Activated B cell treated with CpG ODN at 0.5 μM for 24 hours (primary cell): ENCODE data around the gene TWIST2. TPM values are rescaled to one million over a fixed set of nuclear protein-coding genes. Genes with fewer than 3 reads are reported as not detected.

Experiments
- ATAC-seq: fragments of 200-7000 bp; cut with Tn5 transposase; one replicate; pipeline ENCODE4 v1.10.0; 2021; ENCODE audit warnings: low read depth, mild to moderate bottlenecking, moderate library complexity
- CTCF ChIA-PET: fragments of 350-600 bp; sonication (Branson Sonifier 250); formaldehyde crosslinking; loops from one replicate; lab custom pipeline; 2021; ENCODE audit warnings: antibody characterized with exemption; lab: Charles Lee
- POLR2A ChIA-PET: fragments of 350-600 bp; sonication (Branson Sonifier 250); formaldehyde crosslinking; loops from one replicate; lab custom pipeline; 2021; ENCODE audit warnings: antibody characterized with exemption; lab: Charles Lee
- DNase-seq: peaks from one replicate; pipeline ENCODE4 v3.0.0; 2022
- H3K27ac Mint-ChIP-seq: one replicate; pipeline ENCODE4 v1.8.0; 2020; ENCODE audit warnings: mixed read lengths
- H3K27me3 Mint-ChIP-seq: one replicate; pipeline ENCODE4 v1.8.0; 2021; ENCODE audit warnings: mixed read lengths
- H3K36me3 Mint-ChIP-seq: one replicate; pipeline ENCODE4 v1.8.0; 2021; ENCODE audit warnings: low read depth, mixed read lengths
- H3K4me1 Mint-ChIP-seq: one replicate; pipeline ENCODE4 v1.8.0; 2021; ENCODE audit warnings: mixed read lengths
- H3K4me3 Mint-ChIP-seq: one replicate; pipeline ENCODE4 v1.8.0; 2020; ENCODE audit warnings: mild to moderate bottlenecking, mixed read lengths
- H3K9me3 Mint-ChIP-seq: one replicate; pipeline ENCODE4 v1.8.0; 2020; ENCODE audit warnings: mixed read lengths
- intact Hi-C: fragments of 100-400 bp; cut with micrococcal nuclease; formaldehyde crosslinking; loops from one replicate; pipeline ENCODE4 v1.15.1; 2024
- total RNA-seq: library from RNA; stranded (reverse); gene quantifications from 2 replicates; pipeline ENCODE4 v1.2.3, GENCODE V29; 2022
- TF ChIP-seq, protein P1 (sequence below): fragments of 200-600 bp; IDR thresholded peaks from one replicate; pipeline ENCODE4 v1.8.0; 2022; ENCODE audit warnings: antibody characterized with exemption, mild to moderate bottlenecking

Gene TWIST2
- total RNA-seq, 1 donor from 2014 or later, result not detected

DNA sequence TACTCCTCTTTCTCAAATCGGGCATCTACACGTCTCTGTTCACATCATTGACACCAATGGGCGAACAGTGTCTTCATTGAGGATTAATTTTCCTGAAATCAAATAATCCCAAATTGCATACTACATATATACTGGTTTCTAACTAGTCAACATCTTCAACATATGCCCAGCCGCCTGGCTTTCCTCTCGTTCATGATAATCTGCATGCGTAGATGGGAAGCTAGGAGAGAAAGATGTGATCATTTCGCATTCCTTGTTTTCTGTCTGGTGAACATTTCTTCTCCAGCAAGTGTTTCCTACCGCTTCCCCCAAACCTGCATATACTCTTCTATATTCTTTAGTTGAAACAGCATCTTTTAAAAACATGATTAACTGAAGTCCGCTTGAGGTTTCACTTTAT lies 7.4 kb downstream of the TWIST2 start:
- Mint-ChIP-seq H3K27me3 (peaks cover 23% of the 10 kb centered on the region), H3K27ac (no peak overlapping the region), H3K9me3 (no peaks in the 10 kb centered on the region), H3K4me1 (peaks cover 5% of the 10 kb centered on the region), H3K36me3 (no peaks in the 10 kb centered on the region), H3K4me3 (no peak overlapping the region)
- POLR2A ChIA-PET, result no interaction called here
- CTCF ChIA-PET, result no interaction called here
- DNase-seq, result no peak
- TF ChIP-seq, protein P1, sequence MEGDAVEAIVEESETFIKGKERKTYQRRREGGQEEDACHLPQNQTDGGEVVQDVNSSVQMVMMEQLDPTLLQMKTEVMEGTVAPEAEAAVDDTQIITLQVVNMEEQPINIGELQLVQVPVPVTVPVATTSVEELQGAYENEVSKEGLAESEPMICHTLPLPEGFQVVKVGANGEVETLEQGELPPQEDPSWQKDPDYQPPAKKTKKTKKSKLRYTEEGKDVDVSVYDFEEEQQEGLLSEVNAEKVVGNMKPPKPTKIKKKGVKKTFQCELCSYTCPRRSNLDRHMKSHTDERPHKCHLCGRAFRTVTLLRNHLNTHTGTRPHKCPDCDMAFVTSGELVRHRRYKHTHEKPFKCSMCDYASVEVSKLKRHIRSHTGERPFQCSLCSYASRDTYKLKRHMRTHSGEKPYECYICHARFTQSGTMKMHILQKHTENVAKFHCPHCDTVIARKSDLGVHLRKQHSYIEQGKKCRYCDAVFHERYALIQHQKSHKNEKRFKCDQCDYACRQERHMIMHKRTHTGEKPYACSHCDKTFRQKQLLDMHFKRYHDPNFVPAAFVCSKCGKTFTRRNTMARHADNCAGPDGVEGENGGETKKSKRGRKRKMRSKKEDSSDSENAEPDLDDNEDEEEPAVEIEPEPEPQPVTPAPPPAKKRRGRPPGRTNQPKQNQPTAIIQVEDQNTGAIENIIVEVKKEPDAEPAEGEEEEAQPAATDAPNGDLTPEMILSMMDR, result no peak
- intact Hi-C loops, result no loop called here
- no peak for ATAC-seq

DNA sequence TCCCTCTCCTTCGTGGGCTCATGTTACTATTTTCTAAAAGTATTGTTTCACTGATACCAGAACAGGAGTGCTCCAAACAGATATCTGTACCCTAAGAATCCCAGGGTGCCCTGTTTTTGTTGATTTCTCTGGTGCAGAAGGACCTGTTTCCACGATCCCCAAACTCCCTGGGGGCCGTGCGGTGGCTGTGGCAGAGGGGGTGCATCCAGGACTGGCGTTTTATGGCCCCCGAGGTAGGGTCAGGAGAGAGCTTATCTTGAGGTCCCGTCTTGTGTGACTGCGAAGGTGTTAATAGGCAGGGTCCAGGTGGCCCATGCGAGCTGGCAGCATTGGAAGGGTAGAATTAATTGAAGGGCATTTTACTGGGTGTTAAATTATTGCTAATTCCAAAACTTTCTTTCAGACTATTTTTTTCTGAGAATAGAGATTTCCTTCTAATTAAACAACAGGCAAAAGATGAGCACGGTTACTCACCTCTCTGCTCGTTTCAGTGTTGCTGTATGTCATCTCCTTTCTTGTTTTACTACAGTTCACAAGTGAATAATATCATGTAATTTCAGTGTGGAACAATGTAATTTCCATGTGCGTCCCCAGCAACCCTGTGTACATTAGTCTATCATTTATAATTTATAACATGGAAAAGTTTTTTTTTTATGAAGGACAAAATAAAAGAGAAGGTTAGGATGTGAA lies 8.2 kb downstream of the TWIST2 start:
- intact Hi-C loops, result no loop called here
- H3K27me3 Mint-ChIP-seq, result peaks cover 18% of the 10 kb centered on the region
- CTCF ChIA-PET, result no interaction called here

DNA sequence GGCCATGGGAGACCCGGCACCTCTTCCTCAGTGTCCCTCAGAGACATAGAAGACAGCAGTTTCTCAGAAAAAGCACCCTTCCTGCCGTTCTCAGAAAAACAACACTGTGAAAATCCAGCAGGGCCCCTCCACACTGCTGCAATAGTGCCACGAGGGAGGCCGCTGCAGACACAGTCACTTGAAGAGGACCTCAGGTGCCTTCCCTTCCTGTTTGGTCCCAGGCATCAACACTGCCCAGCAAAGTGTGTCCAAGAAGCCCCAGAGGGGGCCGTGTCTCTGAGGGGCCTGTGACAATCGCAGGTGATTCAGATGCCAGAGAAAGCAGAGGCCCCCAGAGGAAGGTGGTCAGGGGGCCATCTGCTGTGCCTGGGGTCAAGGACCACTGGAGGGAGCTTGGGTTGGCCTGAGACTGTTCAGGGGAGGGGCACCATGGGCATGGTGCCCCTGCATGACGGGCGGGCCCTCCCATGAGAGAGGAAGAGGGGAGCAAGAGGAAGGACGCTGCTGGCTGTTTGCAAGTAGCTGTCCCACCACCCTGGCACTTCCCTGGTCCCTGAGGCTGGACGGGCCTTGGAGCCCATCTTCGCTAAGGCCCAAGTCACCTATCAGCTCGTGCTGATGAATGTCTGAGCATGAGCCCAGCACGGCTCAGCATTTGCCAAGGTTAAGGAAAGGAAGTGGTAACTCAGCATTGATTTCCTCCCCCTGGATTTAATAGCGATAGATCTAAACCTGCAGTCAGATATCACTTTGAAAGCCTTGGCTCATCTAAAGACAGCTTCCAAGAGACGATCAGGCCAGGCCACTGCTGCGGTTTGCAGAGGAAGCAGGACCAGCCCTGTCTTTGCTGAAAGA lies 9.1 kb downstream of the TWIST2 start:
- intact Hi-C loops, result no loop called here
- Mint-ChIP-seq H3K27ac (no peak overlapping the region), H3K9me3 (no peaks in the 10 kb centered on the region), H3K4me3 (no peak overlapping the region), H3K36me3 (no peaks in the 10 kb centered on the region), H3K4me1 (peaks cover 5% of the 10 kb centered on the region), H3K27me3 (peaks cover 9% of the 10 kb centered on the region)
- POLR2A ChIA-PET, result no interaction called here
- CTCF ChIA-PET, result no interaction called here
- ATAC-seq (no peak), DNase-seq (no peak)
- TF ChIP-seq, protein P1, result no peak

More for the DNA sequence above, 8.2 kb downstream of the TWIST2 start:
- H3K27ac Mint-ChIP-seq, result no peak overlapping the region
- peaks cover 5% of the 10 kb centered on the region for H3K4me1 Mint-ChIP-seq
- no peak for ATAC-seq
- TF ChIP-seq, protein P1, result no peak
- H3K36me3 Mint-ChIP-seq, result no peaks in the 10 kb centered on the region
- no peak overlapping the region for H3K4me3 Mint-ChIP-seq
- POLR2A ChIA-PET, result no interaction called here
- DNase-seq, result no peak
- no peaks in the 10 kb centered on the region for H3K9me3 Mint-ChIP-seq

DNA sequence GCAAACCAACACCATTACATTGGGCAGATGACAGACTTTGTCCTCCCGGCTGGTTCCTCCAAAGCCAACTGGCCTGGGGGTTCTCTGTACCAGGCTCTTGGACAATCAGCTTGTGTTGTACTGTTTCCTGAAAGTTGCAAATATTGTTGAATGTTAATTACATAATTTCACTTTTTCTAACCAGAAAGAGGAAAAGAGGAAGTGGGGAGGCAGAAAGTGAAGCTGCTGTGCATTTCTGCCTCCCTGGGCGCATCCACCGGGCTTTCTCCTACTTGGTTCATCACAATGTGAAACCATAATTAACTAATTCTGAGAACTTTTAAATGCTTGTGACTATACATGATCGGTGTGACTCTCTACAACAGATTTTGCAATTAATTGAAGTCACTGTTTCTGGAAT lies 10.1 kb downstream of the TWIST2 start:
- peaks cover 5% of the 10 kb centered on the region for H3K4me1 Mint-ChIP-seq
- ChIA-PET CTCF (no interaction called here), POLR2A (no interaction called here)
- intact Hi-C loops, result no loop called here
- no peaks in the 10 kb centered on the region for H3K36me3 Mint-ChIP-seq
- no peak overlapping the region for H3K27ac Mint-ChIP-seq
- peaks cover 4% of the 10 kb centered on the region for H3K27me3 Mint-ChIP-seq
- H3K4me3 Mint-ChIP-seq, result no peak overlapping the region
- ATAC-seq (no peak), DNase-seq (no peak)
- H3K9me3 Mint-ChIP-seq, result no peaks in the 10 kb centered on the region
- TF ChIP-seq, protein P1, result no peak

DNA sequence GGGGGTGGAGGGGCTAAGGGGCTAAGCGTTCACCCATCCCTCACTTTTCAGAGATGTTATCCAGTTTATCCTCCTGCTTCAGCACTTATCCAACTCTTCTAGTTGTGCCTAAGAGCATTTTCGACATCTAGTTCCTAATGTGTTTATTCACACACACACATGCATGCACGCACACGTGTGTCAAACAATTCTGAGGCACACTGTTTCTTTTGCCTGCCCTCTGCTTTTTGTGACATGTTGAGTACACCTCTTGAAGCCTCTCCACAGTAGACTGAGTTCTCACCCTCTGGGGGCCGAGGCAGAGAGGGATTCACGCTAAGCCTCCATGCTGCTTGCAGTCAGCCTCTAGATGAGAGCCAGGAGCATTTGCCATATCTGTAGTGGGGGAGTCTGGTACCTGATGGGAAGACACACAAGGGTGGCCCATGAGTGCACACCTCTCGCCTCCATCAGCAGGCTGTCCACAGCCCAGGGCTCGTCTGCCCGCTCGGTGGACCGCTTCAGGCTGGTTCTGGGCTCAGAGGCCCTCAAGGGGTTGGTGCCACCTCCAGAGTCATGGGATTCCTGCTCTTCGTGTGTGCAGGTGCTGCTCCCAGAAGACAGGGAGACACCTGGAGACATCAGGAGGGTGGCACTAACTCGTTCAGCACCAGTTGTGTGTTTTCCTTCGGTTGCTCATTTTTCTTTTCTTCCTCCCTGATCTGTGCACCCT lies 11.9 kb downstream of the TWIST2 start:
- intact Hi-C loops, result no loop called here
- H3K27ac Mint-ChIP-seq, result no peak overlapping the region
- DNase-seq (no peak), ATAC-seq (no peak)
- H3K27me3 Mint-ChIP-seq, result no peaks in the 10 kb centered on the region
- POLR2A ChIA-PET, result no interaction called here
- no peak overlapping the region for H3K4me3 Mint-ChIP-seq
- no peaks in the 10 kb centered on the region for H3K36me3 Mint-ChIP-seq
- H3K4me1 Mint-ChIP-seq, result peaks cover 5% of the 10 kb centered on the region
- TF ChIP-seq, protein P1, result no peak
- H3K9me3 Mint-ChIP-seq, result no peaks in the 10 kb centered on the region
- CTCF ChIA-PET, result no interaction called here
